Coronary artery (tissue), 2 donors: ENCODE measurements around the gene UROS.

Experiments used
- DNase-seq: peaks from one replicate; pipeline ENCODE4 v3.0.0-alpha.2; 2017; ENCODE audit warnings: low spot score
- H3K27ac ChIP-seq, 2 donors: fragments of 200-600 bp; sonication (generic); one replicate each; pipeline ENCODE4 v1.5.1; 2016 to 2019
- H3K4me3 ChIP-seq: fragments of 200-600 bp; sonication (generic); 2 replicates; pipeline ENCODE4 v1.5.1; 2016; ENCODE audit warnings: mild to moderate bottlenecking, moderate library complexity
- CTCF ChIP-seq: fragments of 200-600 bp; sonication (generic); IDR thresholded peaks from one replicate; pipeline ENCODE4 v1.5.1; 2019; ENCODE audit warnings: antibody characterized with exemption

UROS gene

GRCh38 chr10:125792342-125793300, 30.4 kb downstream of the UROS start:
- H3K27ac ChIP-seq: no peak overlapping the region
- no peak for TF ChIP-seq CTCF
- DNase-seq: peak; percentile 68

GRCh38 chr10:125788156-125789034, 34.7 kb downstream of the UROS start:
- peak; percentile 59 for DNase-seq
- no peak overlapping the region for H3K27ac ChIP-seq
- TF ChIP-seq CTCF: no peak

More at GRCh38 chr10:125792342-125793300, 30.4 kb downstream of the UROS start:
- no peak overlapping the region for H3K4me3 ChIP-seq

GRCh38 chr10:125785791-125786190, 37.3 kb downstream of the UROS start:
- Histone ChIP-seq H3K27ac (no peak overlapping the region), H3K4me3 (no peak overlapping the region)
- peak; percentile 62 for DNase-seq
- no peak for TF ChIP-seq CTCF

More at GRCh38 chr10:125788156-125789034, 34.7 kb downstream of the UROS start:
- H3K4me3 ChIP-seq: no peak overlapping the region

GRCh38 chr10:125783957-125784356, 39.1 kb downstream of the UROS start:
- peak; percentile 9 for DNase-seq

GRCh38 chr10:125783408-125783807, 39.6 kb downstream of the UROS start:
- peak; percentile 57 for DNase-seq
- no peak overlapping the region for H3K4me3 ChIP-seq
- no peak for TF ChIP-seq CTCF
- no peak overlapping the region for H3K27ac ChIP-seq

More at GRCh38 chr10:125783957-125784356, 39.1 kb downstream of the UROS start:
- H3K27ac ChIP-seq: no peak overlapping the region
- TF ChIP-seq CTCF: no peak
- H3K4me3 ChIP-seq: no peak overlapping the region

- Histone ChIP-seq H3K27ac (no peak overlapping the region), H3K4me3 (no peak overlapping the region)
- TF ChIP-seq CTCF: no peak
- DNase-seq: peak; percentile 50
Observed at GRCh38 chr10:125782616-125783015, 40.4 kb downstream of the UROS start.
